NT2/D1 (cell line): ENCODE measurements around the gene UNK.
"Not testable (repeated sequence)": the region's sequence is repeated elsewhere in the genome, so short reads cannot be mapped to it uniquely, and the experiment has no call there.

ENCODE experiments used
- DNase-seq: peaks from one replicate; pipeline ENCODE4 v3.0.0-alpha.2; 2011; ENCODE audit warnings: low read depth, low spot score
- H3K27me3 ChIP-seq: 2 replicates; pipeline ENCODE4 v1.6.0; 2011; ENCODE audit warnings: mild to moderate bottlenecking; ENCODE audit not compliant: insufficient read length, insufficient read depth
- H3K36me3 ChIP-seq: 2 replicates; pipeline ENCODE4 v1.6.1; 2011; ENCODE audit warnings: mild to moderate bottlenecking, low read length, mixed read lengths; ENCODE audit not compliant: insufficient read depth, insufficient read length
- H3K4me1 ChIP-seq: 2 replicates; pipeline ENCODE4 v1.5.1; 2011; ENCODE audit not compliant: insufficient read depth, insufficient read length
- H3K4me3 ChIP-seq: 2 replicates; pipeline ENCODE4 v1.5.1; 2011; ENCODE audit warnings: low read depth; ENCODE audit not compliant: insufficient read length
- H3K9ac ChIP-seq: 2 replicates; pipeline ENCODE4 v1.6.0; 2011; ENCODE audit warnings: low read depth; ENCODE audit not compliant: insufficient read length
- H3K9me3 ChIP-seq: 2 replicates; pipeline ENCODE4 v1.5.1; 2011; ENCODE audit warnings: mild to moderate bottlenecking, low read length; ENCODE audit not compliant: insufficient read depth
- SUZ12 ChIP-seq: IDR thresholded peaks from 2 replicates; pipeline ENCODE4 v1.6.1; 2011; ENCODE audit not compliant: insufficient read length, insufficient read depth; ENCODE audit errors: extremely low read depth
- YY1 ChIP-seq: IDR thresholded peaks from 2 replicates; pipeline ENCODE4 v1.6.1; 2011; ENCODE audit not compliant: insufficient read length, insufficient read depth
- ZNF274 ChIP-seq: IDR thresholded peaks from 2 replicates; pipeline ENCODE4 v1.6.1; 2011; ENCODE audit warnings: mild to moderate bottlenecking, low read depth, low read length

UNK gene

DNA sequence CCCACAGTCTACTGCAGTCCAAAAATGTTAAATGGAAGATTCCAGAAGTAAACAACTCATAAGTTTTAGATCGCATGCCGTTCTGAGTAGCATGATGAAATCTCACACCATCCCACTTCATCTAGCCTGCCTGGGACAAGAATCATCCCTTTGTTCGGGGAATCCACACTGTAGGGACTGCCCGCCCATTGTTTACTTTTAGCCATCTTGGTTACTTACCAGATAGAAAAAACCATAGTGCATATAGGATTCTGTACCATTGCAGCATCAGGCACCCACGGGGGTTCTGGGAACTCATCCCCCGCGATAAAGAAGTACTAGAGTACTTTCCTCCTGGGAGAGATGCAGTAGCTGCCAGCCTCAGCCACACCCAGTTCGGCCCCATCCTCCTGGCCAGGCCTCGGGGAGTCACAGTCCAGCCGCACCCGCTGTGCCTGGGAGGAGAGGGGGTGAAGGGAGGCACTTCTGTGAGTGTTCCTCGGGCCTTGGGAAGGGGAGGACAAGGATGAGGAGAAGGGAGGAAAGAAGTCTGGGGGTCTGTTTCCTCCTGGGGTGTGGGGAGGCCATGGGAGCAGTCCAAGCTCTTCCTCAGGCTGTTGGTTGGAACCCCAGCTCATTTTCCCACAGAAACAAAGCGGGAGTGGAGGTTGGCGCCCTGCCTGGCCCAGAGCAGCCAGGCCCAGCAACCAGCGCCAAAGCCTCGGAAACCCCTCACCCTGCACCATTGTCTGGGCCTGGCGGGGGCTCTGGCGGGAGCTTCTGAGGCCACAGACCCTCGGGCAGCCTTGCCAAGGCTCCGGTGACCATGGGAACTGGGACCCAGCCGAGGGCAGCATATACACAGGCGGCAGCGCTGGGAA is 84.9 kb downstream of the UNK start:
- Histone ChIP-seq H3K27me3 (no peaks in the 10 kb centered on the region), H3K36me3 (peaks cover 11% of the 10 kb centered on the region), H3K9me3 (no peaks in the 10 kb centered on the region), H3K4me1 (peaks cover 11% of the 10 kb centered on the region), H3K9ac (peak overlapping the region; percentile 61), H3K4me3 (no peak overlapping the region)
- TF ChIP-seq SUZ12 (no peak), YY1 (no peak), ZNF274 (no peak)
- no peak for DNase-seq

DNA sequence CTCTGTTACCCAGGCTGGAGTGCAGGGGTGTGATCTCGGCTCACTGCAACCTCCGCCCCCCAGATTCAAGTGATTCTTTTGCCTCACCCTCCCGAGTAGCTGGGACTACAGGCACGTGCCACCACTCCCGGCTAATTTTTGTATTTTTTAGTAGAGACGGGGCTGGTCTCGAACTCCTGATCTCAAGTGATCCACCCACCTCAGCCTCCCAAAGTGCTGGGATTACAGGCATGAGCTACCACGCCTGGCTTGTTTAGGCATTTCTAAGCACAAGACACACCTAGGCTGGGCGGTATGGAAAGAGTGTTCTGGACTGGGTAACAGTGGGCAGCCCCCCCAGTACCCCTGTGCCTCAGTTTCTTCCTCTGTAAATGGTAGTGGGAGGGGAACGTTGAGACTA is 85.6 kb downstream of the UNK start:
- H3K36me3 ChIP-seq = peaks cover 17% of the 10 kb centered on the region
- not testable (repeated sequence) for H3K27me3 ChIP-seq, H3K9ac ChIP-seq, H3K4me3 ChIP-seq, H3K4me1 ChIP-seq, H3K9me3 ChIP-seq, DNase-seq

DNA sequence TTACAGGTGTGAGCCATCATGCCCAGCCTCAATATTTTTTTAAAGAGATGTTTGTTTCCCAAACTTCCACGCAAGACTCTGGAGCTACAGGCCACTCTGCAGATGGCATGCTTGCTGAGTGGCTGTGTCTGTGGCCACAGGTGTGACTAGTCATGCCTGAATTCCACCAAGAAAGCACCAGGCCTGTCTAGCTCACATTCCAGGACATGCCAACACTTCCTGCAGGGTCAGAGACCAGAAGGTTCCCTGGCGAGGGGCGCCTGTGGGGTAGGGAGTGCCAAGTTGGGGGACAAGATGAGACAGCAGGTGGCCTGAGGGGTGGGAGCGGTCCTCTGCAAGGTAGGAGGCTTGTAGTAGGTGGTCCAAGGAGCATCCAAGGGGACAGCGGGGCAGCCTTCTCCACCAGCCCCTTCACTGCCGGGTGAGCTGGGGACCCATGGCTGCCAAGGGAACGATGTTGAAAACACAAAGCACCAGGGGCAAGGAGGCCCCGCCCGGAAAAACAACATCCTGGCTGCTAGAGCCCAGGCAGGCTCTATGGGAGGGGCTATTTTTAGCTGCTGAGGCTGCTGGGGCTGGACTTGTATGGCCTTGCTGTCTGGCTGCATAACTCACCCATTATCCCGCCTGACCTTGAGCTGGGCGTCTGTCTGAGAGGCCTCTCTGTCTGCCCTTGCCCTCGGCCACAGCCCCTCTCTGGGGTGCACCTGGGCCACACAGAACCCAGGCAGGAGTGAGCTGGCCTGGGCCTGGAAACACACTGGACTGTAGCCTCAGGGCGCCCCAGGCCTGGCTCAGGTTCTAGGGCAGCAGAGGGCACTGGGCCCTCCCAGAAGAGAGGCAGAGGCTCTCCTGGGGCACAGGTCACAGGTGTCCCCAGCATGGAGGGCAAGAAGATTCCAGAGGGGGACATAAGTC is 88.1 kb downstream of the UNK start:
- TF ChIP-seq YY1 = no peak
- no peak for TF ChIP-seq SUZ12
- TF ChIP-seq ZNF274 = no peak
- Histone ChIP-seq H3K27me3 (peaks cover 13% of the 10 kb centered on the region), H3K4me3 (no peak overlapping the region), H3K36me3 (peaks cover 32% of the 10 kb centered on the region), H3K9ac (peak overlapping the region; percentile 4), H3K4me1 (peaks cover 22% of the 10 kb centered on the region), H3K9me3 (no peaks in the 10 kb centered on the region)
- no peak for DNase-seq

DNA sequence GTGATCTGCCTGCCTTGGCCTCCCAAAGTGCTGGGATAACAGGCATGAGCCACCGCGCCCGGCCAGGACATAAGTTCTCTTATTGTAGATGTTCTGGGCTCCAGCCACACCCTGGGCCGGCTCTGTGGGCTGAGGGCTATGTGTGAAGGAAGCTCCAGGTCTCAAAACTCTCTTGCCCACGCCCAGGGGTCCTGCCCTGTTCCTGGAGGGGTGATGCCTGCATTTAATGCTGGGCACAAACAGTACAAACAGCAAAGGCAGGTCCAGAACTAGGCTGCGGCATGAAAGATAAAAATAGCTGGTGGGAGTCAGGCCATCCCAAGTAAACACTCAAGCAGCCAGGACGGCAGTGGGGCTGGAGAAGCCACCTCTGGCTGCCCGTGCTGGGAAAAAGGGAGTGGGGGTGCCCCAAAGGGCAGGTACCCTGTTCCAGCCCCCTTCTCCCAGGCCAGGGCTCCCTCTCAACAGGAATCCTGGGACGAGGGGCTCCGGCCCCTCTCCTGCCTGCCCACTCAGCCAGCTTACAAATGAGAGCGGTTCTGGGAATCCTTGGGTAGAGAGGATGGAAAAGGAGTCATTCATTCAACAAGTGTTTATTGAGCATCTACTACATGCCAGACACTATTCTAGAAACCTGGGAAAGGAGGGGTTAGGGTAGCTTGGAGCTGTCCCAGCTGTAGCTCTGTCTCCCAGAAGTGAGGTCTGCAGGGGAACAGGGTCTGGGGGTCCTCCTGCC is 89.1 kb downstream of the UNK start:
- Histone ChIP-seq H3K4me3 (no peak overlapping the region), H3K4me1 (peaks cover 22% of the 10 kb centered on the region), H3K27me3 (peaks cover 13% of the 10 kb centered on the region), H3K9ac (no peak overlapping the region), H3K9me3 (no peaks in the 10 kb centered on the region), H3K36me3 (peaks cover 32% of the 10 kb centered on the region)
- no peak for DNase-seq
- TF ChIP-seq SUZ12 (no peak), ZNF274 (no peak), YY1 (no peak)

DNA sequence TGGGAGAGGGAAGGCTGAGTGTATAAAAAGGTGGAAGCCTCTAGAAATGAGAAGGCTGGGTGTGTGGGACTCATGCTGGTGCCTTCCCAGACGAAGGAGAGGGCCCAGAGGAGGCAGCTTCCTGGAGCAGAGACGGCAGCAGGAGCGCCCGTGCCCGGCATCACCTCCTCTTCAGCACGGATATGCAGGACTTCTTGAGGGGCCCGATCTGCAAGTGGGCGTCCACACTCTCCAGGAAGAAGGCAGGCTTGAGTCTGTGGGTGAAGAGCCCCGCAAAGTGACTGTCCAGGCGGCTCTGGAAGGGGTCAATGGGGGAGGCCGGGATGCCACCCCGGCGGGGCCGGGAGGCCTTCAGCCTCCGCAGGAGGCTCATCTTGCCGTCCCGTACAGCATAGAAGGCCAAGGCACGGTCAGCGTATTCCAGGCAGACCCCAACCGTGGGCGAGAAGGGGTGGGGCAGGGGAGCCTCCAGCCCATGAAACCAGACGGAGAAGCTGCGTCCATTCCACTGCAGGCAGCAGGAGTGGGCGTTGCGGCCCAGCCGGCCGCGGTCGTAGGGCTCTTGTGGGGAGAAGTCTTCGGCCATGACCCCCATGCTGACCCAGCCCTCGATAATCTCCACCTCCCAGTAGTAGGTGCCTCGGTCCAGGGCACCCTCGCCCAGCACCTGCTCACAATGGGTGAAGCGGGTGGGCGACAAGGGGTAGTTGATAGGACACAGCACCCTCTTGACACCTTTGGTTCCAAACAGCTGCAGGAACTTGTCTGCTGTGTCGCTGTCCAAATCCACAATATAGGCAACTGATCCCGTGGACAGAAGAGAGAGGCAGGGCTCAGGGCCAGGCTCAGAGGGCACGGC is 89.9 kb downstream of the UNK start:
- H3K9ac ChIP-seq = no peak overlapping the region
- peaks cover 13% of the 10 kb centered on the region for H3K27me3 ChIP-seq
- DNase-seq = no peak
- H3K36me3 ChIP-seq = peaks cover 32% of the 10 kb centered on the region
- TF ChIP-seq YY1 (no peak), ZNF274 (no peak), SUZ12 (no peak)
- no peaks in the 10 kb centered on the region for H3K9me3 ChIP-seq
- peaks cover 22% of the 10 kb centered on the region for H3K4me1 ChIP-seq
- no peak overlapping the region for H3K4me3 ChIP-seq
